HG03460 (cell line): Measurements from ENCODE around the gene SH3GLB1.

ENCODE experiments used
- ATAC-seq: cut with Tn5 transposase; IDR thresholded peaks from one replicate; pipeline ENCODE4 v1.9.1; 2021; ENCODE audit not compliant: unreplicated experiment

The SH3GLB1 gene

GRCh38 chr1:86773341-86774288 lies 69.2 kb downstream of the SH3GLB1 start:
- ATAC-seq: peak; percentile 19

GRCh38 chr1:86774305-86775295 lies 70.2 kb downstream of the SH3GLB1 start:
- peak; percentile 99 for ATAC-seq

- no peak for ATAC-seq
Measured at GRCh38 chr1:86775395-86775794, 71.0 kb downstream of the SH3GLB1 start.

- no peak for ATAC-seq
Measured at GRCh38 chr1:86776108-86776507, 71.7 kb downstream of the SH3GLB1 start.

- no peak for ATAC-seq
Measured at GRCh38 chr1:86778569-86779239, 74.3 kb downstream of the SH3GLB1 start.

GRCh38 chr1:86779308-86780191 lies 75.2 kb downstream of the SH3GLB1 start:
- no peak for ATAC-seq

- ATAC-seq: no peak
Measured at GRCh38 chr1:86782482-86782881, 78.1 kb downstream of the SH3GLB1 start.

- no peak for ATAC-seq
Measured at GRCh38 chr1:86787621-86788020, 83.2 kb downstream of the SH3GLB1 start.

GRCh38 chr1:86788300-86789206 lies 84.2 kb downstream of the SH3GLB1 start:
- ATAC-seq: no peak

GRCh38 chr1:86795316-86795715 lies 90.9 kb downstream of the SH3GLB1 start:
- ATAC-seq: no peak
